A549 (cell line): ENCODE results near the gene DNAH1. TPM values are rescaled to one million over a fixed set of nuclear protein-coding genes. Genes with fewer than 3 reads are reported as not detected.

Experiments
- ATAC-seq, 2 experiments: fragments of 200-7000 bp in 1 of 2; fragments of >200 bp in 1 of 2; cut with Nextera tagmentation in 1 of 2; cut with Tn5 transposase in 1 of 2; 3 replicates each; pipeline versions ENCODE4 v1.8.0 to v1.9.1; 2018 to 2020; ENCODE audit warnings: mild to moderate bottlenecking in 1 of 2, moderate library complexity in 1 of 2
- CTCF ChIA-PET: fragments of 300-600 bp; sonication (Branson Sonifier 250); formaldehyde crosslinking; extraction: SDS; loops from one replicate; lab custom pipeline; 2021; ENCODE audit warnings: antibody characterized with exemption, inconsistent platforms; lab: Yijun Ruan, JAX
- POLR2A ChIA-PET: fragments of 350-600 bp; formaldehyde crosslinking; extraction: SDS; loops from one replicate; lab custom pipeline; 2021; ENCODE audit warnings: antibody characterized with exemption, inconsistent platforms; lab: Yijun Ruan, JAX
- DNase-seq, 2 experiments: peaks; one replicate each; pipeline versions ENCODE4 v3.0.0 to v3.0.0-alpha.2; 2011 to 2016; ENCODE audit warnings: low read depth in 1 of 2, low spot score in 1 of 2
- FAIRE-seq: peaks from 2 replicates; lab custom pipeline; 2011; peaks lifted over from hg19 to GRCh38; lab: Jason Lieb, UNC
- H3K27ac ChIP-seq, 2 experiments: fragments of >200 bp; sonication (Bioruptor Twin); formaldehyde crosslinking; 3 replicates each; pipeline ENCODE4 v1.5.1; 2016 to 2017
- H3K4me1 ChIP-seq: fragments of >200 bp; sonication (Bioruptor Twin); formaldehyde crosslinking; 3 replicates; pipeline ENCODE4 v1.6.1; 2016
- H3K4me2 ChIP-seq: fragments of >200 bp; sonication (Bioruptor Twin); formaldehyde crosslinking; 3 replicates; pipeline ENCODE4 v1.6.1; 2016
- H3K4me3 ChIP-seq: fragments of >200 bp; sonication (Bioruptor Twin); formaldehyde crosslinking; 3 replicates; pipeline ENCODE4 v1.5.1; 2016
- H3K9me3 ChIP-seq: fragments of >200 bp; sonication (Bioruptor Twin); formaldehyde crosslinking; 3 replicates; pipeline ENCODE4 v1.6.1; 2016
- ATOH8 ChIP-seq: fragments of 250-450 bp; sonication (Bioruptor Pico); IDR thresholded peaks from 2 replicates; pipeline ENCODE4 v1.5.0; 2020; ENCODE audit warnings: low read depth, mild to moderate bottlenecking, moderate library complexity
- BHLHE40 ChIP-seq: IDR thresholded peaks from 2 replicates; pipeline ENCODE4 v1.6.1; 2012; ENCODE audit warnings: low read depth, low read length, inconsistent platforms
- E2F6 ChIP-seq: IDR thresholded peaks from 2 replicates; pipeline ENCODE4 v1.6.1; 2012; ENCODE audit warnings: low read depth, borderline replicate concordance
- EP300 ChIP-seq, 2 experiments: fragments of >200 bp; sonication (Bioruptor Twin); formaldehyde crosslinking; IDR thresholded peaks; 2 replicates in 1 of 2; 3 replicates in 1 of 2; pipeline ENCODE4 v1.6.1; 2016 to 2017
- FOSB ChIP-seq: fragments of 250-450 bp; sonication (Bioruptor Pico); IDR thresholded peaks from 2 replicates; pipeline ENCODE4 v1.5.0; 2020; ENCODE audit warnings: mild to moderate bottlenecking, moderate library complexity
- GATA3 ChIP-seq: IDR thresholded peaks from 2 replicates; pipeline ENCODE4 v1.6.1; 2012; ENCODE audit warnings: borderline replicate concordance
- HOXA7 ChIP-seq: fragments of 250-450 bp; sonication (Bioruptor Pico); IDR thresholded peaks from 2 replicates; pipeline ENCODE4 v1.5.0; 2020; ENCODE audit warnings: mild to moderate bottlenecking, moderate library complexity
- HOXB5 ChIP-seq: fragments of 250-450 bp; sonication (Bioruptor Pico); IDR thresholded peaks from 2 replicates; pipeline ENCODE4 v1.5.0; 2020; ENCODE audit warnings: mild to moderate bottlenecking, moderate library complexity
- KDM1A ChIP-seq: fragments of 200-600 bp; sonication (generic); IDR thresholded peaks from 2 replicates; pipeline ENCODE4 v1.6.1; 2016; ENCODE audit warnings: low read depth, mild to moderate bottlenecking
- KDM5A ChIP-seq: fragments of 200-600 bp; sonication (generic); IDR thresholded peaks from 2 replicates; pipeline ENCODE4 v1.6.1; 2016; ENCODE audit warnings: antibody characterized with exemption, mild to moderate bottlenecking
- MAZ ChIP-seq: fragments of 150-350 bp; IDR thresholded peaks from 2 replicates; pipeline ENCODE4 v1.6.1; 2014; ENCODE audit warnings: antibody characterized with exemption, low read depth, low read length, borderline replicate concordance
- NR3C1 ChIP-seq: fragments of >200 bp; sonication (Bioruptor Twin); formaldehyde crosslinking; IDR thresholded peaks from 3 replicates; pipeline ENCODE4 v1.6.1; 2017
- PBX3 ChIP-seq: IDR thresholded peaks from 2 replicates; pipeline ENCODE4 v1.6.1; 2012
- PHF8 ChIP-seq: fragments of 200-600 bp; sonication (generic); IDR thresholded peaks from 2 replicates; pipeline ENCODE4 v1.6.1; 2016; ENCODE audit warnings: low read depth, mild to moderate bottlenecking, antibody characterized with exemption, moderate library complexity, borderline replicate concordance
- POLR2A ChIP-seq: IDR thresholded peaks from 2 replicates; pipeline ENCODE4 v1.6.1; 2012; ENCODE audit warnings: mild to moderate bottlenecking, low read length
- RARB ChIP-seq: fragments of 250-450 bp; sonication (Bioruptor Pico); IDR thresholded peaks from 2 replicates; pipeline ENCODE4 v1.8.0; 2021; ENCODE audit warnings: mild to moderate bottlenecking, moderate library complexity
- RFX5 ChIP-seq: fragments of 450-650 bp; IDR thresholded peaks from 2 replicates; pipeline ENCODE4 v1.7.1; 2014; ENCODE audit warnings: antibody characterized with exemption, mild to moderate bottlenecking, moderate library complexity
- SMC3 ChIP-seq: fragments of >200 bp; sonication (Bioruptor Twin); formaldehyde crosslinking; IDR thresholded peaks from 3 replicates; pipeline ENCODE4 v1.6.1; 2018; ENCODE audit warnings: inconsistent platforms
- SREBF2 ChIP-seq: fragments of 450-650 bp; IDR thresholded peaks from 2 replicates; pipeline ENCODE4 v1.6.1; 2014; ENCODE audit warnings: mild to moderate bottlenecking, moderate library complexity
- TFCP2L1 ChIP-seq: fragments of 250-450 bp; sonication (Bioruptor Pico); IDR thresholded peaks from 2 replicates; pipeline ENCODE4 v1.5.0; 2021; ENCODE audit warnings: mild to moderate bottlenecking
- USF2 ChIP-seq: fragments of 450-650 bp; IDR thresholded peaks from 2 replicates; pipeline ENCODE4 v1.6.1; 2014; ENCODE audit warnings: antibody characterized with exemption
- ZFP36 ChIP-seq: fragments of 450-650 bp; IDR thresholded peaks from 2 replicates; pipeline ENCODE4 v1.6.1; 2014; ENCODE audit warnings: borderline replicate concordance; ENCODE audit not compliant: partially characterized antibody
- ZSCAN20 ChIP-seq: fragments of 250-450 bp; sonication (Bioruptor Pico); IDR thresholded peaks from 2 replicates; pipeline ENCODE4 v1.8.0; 2022; ENCODE audit warnings: mild to moderate bottlenecking, moderate library complexity
- WGBS: methylation state at CpG from one replicate; pipeline ENCODE4 v1.1.6; 2017; ENCODE audit errors: missing lambda C conversion rate; 5-methylcytosine and 5-hydroxymethylcytosine counted together
- polyA plus RNA-seq, 4 experiments: library from polyadenylated mRNA; depleted of rRNA in 3 of 4; stranded (reverse); fragments of >200 nt; fragmentation: RNase III in 1 of 4; extraction: RNeasy Plus Mini Kit Qiagen cat#74134 plus additional on column Dnase treatment in 1 of 4; gene quantifications; 2 replicates in 3 of 4; 3 replicates in 1 of 4; pipeline ENCODE4 v1.2.3, GENCODE V29; 2011 to 2017

Gene DNAH1
- polyA plus RNA-seq, 2 of the 4 experiments (the other 2 are of a cell fraction): 0.65 to 1.6 TPM

- Histone ChIP-seq H3K4me3 (no peak overlapping the region), H3K4me2 (no peak overlapping the region), H3K27ac (no peak overlapping the region), H3K4me1 (peaks cover 11% of the 10 kb centered on the region; the same call in 2 of the 3 replicates), H3K9me3 (no peaks in the 10 kb centered on the region)
- WGBS: 79% methylated on average over 12 of the region's 12 CpGs
- DNase-seq (no peak), FAIRE-seq (no peak), ATAC-seq (no peak)
- ChIA-PET POLR2A (no interaction called here), CTCF (interaction anchor here (1.2 to 16.4 kb wide), 3 partner anchors 9 to 108 kb away, joined by 3 to 311 read pairs (median 56); partner anchors contain the start of gene GLYCTK)
- TF ChIP-seq HOXA7 (CRISPR knock-in tag): no peak
- no peak for TF ChIP-seq RFX5
- no peak for TF ChIP-seq TFCP2L1 (CRISPR knock-in tag)
- TF ChIP-seq PBX3: no peak
- TF ChIP-seq HOXB5 (CRISPR knock-in tag): no peak
- no peak for TF ChIP-seq ZSCAN20 (CRISPR knock-in tag)
- no peak for TF ChIP-seq KDM5A
- no peak for TF ChIP-seq FOSB
- TF ChIP-seq EP300 (IDR thresholded peaks at IDR 0.05): no peak
- TF ChIP-seq PHF8: no peak
- no peak for TF ChIP-seq E2F6
- no peak for TF ChIP-seq SREBF2
- no peak for TF ChIP-seq POLR2A
- TF ChIP-seq USF2: no peak
Measured at GRCh38 chr3:52331091-52331490, 15.0 kb downstream of the DNAH1 start.

GRCh38 chr3:52331906-52332305 is 15.8 kb downstream of the DNAH1 start:
- WGBS: 84% methylated on average over 14 of the region's 15 CpGs
- Histone ChIP-seq H3K4me1 (peaks cover 11% of the 10 kb centered on the region; the same call in 2 of the 3 replicates), H3K4me3 (no peak overlapping the region)
- no peak for ATAC-seq
- TF ChIP-seq NR3C1 (no peak), HOXA7 (CRISPR knock-in tag) (no peak), ATOH8 (CRISPR knock-in tag) (no peak), KDM5A (no peak), PBX3 (no peak), GATA3 (no peak), MAZ (no peak), TFCP2L1 (CRISPR knock-in tag) (no peak), RARB (CRISPR knock-in tag) (no peak), BHLHE40 (no peak), KDM1A (no peak), ZFP36 (no peak), RFX5 (no peak), SMC3 (no peak)
- TF ChIP-seq, all 56 proteins: peak for 0
- Histone ChIP-seq H3K27ac (no peak overlapping the region), H3K4me2 (no peak overlapping the region), H3K9me3 (no peaks in the 10 kb centered on the region)
- no peak for FAIRE-seq
- CTCF ChIA-PET: interaction anchor here (0.9 to 16.4 kb wide), 5 partner anchors 8 to 114 kb away, joined by 3 to 311 read pairs (median 17); partner anchors contain the start of gene GLYCTK
- POLR2A ChIA-PET: no interaction called here
- no peak for DNase-seq
